Left renal cortex interstitium (tissue), 4 donors: ENCODE data around the gene PIP5K1B. TPM values are rescaled to one million over a fixed set of nuclear protein-coding genes. Genes with fewer than 3 reads are reported as not detected.

Experiments used
- DNase-seq, 4 donors: peaks; one replicate each; pipeline ENCODE4 v3.0.0-alpha.2; 2013; ENCODE audit warnings: low read depth in 4 of 4, low spot score in 2 of 4, missing footprints in 1 of 4
- polyA plus RNA-seq, 4 donors: library from polyadenylated mRNA; unstranded; fragments of 120-200 nt; gene quantifications; one replicate each; pipeline ENCODE4 v1.2.1, GENCODE V29; 2013; ENCODE audit not compliant: insufficient read length in 4 of 4

Gene PIP5K1B
- polyA plus RNA-seq, 4 donors, result 6.3 to 8.9 (median 6.6) TPM

DNA sequence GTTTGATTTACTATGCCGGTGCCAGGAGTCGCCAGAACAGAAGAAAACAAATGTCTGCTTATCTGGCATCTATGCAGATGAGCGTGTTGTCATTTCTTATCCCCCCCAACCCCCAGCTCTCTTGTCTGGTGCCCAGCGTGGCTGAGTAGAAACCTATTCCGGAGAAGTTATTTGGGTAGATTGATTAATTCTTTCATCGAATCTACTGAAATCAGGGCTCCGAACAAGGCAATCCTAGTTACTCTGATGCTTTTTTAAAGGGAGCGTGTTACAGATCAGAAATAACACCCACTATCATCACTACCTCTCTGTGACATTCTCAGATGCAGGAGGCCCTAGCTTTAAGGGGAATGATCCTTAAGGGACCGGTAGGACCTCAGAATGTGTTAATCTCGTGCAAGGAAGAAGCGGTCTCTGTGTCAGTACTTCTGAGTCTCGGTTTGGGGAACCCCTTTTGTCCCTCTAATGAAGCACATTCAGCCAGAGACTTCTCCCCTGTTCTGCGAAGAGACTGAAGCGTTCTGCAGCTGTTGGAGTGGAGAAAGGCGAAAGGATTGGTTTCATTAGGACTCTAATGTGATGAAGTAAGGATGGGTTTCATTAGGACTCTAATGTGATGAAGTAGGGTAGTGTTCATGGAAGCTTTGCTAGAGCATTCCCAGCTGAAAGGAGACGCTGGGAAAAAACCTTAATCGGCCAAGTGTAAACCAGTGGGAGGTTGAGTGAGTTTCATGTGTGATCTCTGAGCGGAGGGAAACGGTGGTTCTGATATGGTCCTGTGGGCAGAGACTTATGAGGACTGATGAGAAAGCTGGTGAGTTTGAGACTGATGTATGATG, 1.5 kb downstream of the PIP5K1B start:
- peak in 2 of 4 donors; percentile 3 to 23 for DNase-seq

DNA sequence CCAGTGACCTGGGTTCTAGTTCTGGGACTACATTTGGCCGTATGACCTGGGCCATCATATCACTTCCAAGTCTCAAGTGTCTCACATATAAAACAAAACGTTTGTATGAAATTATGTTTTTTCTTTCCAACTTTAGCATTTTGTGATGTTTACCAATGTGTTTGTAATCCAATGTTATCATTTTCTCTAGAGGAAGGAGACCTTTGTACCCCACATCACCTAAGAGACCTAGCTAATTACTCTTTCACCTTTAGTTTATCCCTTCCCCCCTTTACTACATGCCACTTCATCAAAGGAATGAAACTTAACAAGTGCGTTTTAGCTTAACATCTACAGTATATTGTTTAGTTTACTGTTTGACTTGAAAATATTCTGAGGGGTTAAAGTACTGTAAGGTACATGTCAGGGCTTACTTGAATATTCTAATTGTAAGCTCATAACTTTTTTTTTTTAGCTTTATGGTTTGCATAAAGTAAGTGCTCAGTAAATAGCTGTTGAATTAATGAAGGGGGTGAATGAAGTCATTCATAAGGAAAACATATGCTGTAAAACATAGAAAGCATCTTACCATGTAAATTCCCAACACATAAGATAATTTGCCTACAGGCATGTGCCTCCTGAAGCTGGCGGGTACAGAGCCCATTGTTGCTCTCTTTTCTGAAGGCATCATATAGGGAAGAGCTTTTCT, 2.9 kb downstream of the PIP5K1B start:
- DNase-seq, result no peak

DNA sequence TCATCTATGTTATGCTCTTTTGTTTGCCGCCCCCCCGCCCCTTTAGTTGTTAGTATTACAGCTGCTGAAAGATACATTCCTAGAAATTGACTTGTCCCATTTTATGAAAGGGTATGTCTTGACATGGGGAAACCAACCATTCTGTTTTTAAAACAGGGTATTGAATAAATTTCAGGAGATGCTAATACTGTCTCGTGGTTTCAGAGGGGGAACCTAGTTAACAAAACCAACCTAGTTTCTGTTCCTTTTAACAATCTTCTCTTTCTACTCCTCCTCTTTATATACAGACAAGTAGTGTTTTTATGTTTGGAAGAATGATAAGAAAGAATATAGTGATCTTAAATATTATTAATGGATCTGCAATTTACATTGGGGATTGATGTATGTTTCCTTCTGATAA, 3.5 kb downstream of the PIP5K1B start:
- DNase-seq, result no peak

DNA sequence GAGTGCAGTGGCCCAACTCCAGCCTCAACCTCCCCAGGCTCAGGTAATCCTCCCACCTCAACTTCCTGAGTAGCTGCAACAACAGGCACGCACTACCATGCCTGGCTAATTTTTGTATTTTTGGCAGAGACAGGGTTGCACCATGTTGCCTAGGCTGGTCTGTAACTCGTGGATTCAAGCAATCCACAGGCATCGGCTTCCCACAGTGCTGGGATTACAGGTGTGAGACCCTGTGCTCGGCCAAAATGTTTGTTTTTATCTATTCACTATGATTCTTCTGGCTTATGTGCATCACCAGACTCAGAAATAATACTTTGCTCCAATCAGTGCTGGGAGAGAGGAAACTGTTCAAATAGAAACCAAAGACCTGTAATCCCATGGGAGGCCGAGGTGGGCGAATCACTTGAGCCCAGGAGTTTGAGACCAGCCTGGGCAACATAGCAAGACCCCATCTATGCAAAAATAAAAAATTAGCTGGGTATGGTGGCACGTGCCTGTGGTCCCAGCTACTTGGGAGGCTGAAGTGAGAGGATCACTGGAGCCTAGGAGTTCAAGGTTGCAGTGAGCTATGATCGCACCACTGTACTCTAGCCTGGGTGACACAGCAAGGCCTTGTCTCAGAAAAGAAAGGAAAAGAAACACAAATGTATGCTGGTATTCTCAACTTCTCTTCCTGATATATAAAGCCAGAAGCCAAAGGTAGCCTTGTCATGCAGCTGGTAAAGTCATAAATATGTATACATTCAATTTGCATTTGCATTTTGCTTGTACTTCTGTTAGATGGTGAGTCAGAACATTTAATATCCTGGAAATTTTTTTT, 4.5 kb downstream of the PIP5K1B start:
- DNase-seq, result no peak

DNA sequence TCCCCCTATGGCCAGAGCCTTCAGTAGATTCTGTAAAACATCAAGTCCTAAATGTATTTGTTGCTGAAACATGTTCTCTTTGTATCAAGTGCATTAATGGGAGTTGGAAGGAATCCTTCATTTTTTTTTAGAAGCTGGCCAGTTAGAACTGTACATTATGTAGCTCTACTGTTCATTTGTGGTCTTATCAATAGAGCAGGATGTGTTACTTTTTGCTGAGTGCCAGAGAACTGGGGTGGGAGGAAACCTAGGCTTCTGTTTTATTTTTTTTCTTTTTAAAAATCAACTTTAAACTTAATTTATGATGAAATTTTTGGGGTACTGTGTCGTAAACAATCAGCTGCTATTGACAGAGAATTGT, 5.1 kb downstream of the PIP5K1B start:
- DNase-seq, result no peak

DNA sequence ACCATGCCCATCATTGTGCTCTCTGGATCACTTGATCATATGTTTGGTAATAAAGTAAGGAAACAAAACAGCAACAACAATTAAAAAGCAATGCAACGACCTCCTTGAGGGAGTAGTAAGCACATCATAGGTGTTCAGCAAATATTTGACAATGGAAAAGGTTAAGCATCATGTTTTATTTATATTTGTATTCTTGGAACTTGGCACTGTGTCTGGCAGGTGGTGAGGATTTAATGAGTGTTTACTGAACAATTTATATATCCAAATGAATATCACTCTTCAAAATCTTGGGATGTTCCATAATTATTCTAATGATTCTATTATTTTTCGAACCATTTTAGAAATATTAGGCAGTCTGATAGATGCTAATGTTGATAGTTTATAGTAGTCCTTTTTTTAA, 6.2 kb downstream of the PIP5K1B start:
- no peak for DNase-seq

DNA sequence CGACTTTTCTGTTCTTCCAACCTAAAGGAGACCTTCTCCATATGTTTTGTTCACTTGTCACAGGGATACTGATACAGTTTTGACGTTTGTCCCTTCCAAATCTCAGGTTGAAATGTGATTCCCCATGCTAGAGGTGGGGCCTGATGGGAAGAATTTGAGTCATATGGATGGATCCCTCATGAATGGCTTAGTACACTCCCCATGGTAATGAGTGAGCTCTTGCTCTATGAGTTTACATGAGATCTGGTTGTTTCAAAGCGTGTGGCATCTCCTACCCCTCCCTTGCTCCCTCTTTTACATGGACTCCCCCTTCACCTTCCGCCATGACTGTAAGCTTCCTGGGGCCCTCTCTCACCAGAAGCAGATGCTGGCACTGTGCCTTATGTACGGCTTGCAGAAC, 6.9 kb downstream of the PIP5K1B start:
- DNase-seq, result no peak

DNA sequence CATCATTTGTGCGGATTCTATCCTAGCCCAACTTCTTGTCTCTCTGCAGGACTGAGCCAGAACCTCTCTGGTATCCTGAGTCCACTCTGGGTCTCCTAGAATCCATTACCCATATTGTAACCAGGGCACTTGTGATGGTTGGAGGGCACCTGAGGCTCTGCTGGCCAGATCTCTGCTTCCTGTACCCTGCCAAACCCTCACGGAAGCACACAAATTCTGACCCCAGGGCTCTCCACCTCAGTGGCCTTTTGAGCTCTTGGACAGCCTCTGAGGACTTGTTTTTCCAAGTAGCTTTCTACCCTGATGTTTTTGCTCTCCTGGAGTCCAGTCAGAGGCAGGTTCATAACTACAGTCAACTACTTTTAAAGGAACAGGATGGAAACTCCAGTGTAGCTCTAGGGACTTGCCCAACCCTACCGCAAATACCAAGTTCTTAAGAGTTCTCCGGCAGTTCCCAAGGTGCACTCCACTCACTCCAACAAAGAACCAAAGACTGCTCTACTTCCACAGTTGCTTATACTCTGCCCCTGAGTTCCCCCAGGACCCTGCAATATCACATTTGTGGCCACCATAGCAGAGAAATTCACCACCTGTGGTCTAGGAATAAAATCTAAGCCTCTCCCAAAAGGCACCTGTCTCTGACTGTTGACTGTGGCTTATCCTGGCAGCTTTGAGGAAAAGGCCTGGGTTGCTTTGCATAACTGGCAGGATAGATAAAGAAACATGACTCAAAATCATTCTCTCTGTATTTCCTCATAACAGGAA, 9.6 kb downstream of the PIP5K1B start:
- DNase-seq, result no peak

DNA sequence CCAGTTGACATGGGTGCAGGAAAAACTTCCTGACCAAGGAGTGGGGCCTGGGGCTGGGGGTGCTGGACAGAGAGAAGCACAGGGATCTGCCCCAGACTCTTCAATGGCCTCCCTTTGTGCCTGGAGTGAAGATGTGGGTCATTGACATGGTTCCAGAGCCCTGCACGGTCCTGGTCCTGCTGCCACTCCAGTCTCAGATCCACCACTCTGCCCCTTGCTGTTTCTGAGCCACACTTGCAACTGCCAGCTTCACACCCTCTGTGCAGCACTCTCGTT, 10.1 kb downstream of the PIP5K1B start:
- no peak for DNase-seq

DNA sequence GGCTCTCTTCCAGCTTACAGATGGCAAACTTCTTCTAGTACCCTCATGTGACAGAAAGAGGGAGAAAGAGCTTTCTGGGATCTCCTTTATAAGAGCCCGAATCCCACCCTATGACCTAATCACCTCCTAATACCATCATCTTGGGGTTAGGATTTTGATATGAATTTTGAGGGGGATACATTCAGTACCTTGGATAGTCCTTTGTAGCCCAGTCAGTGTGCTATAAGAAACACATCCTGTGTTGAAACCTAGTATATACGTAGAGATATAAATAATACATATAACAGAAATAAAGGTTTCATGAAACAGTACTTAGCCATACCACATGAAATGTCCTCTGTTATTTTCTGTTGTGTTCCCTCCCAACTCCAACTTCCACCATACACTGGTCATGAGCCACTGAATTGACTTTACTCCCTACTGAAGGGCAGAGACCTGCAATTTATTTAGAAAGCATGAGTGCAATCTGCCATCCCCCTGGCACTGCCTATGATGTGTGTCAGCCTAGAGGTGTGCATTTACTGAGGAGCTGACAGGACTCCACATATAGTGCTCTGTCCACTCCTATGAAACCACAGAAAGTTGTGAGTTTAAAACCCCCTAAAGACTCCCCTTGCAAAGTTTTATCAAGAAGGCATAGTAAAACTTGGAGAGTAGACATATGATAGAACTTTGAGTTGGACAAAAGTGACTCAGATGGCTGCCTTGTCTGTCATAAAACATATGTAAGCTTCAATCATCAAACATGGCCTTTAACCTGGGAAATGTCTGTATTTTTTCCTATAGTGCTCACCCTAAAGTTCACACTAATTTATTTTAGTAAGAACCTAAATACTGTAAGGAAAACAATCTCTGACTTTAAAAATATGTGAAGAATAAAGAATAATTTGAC, 12.8 kb downstream of the PIP5K1B start:
- DNase-seq, result no peak

DNA sequence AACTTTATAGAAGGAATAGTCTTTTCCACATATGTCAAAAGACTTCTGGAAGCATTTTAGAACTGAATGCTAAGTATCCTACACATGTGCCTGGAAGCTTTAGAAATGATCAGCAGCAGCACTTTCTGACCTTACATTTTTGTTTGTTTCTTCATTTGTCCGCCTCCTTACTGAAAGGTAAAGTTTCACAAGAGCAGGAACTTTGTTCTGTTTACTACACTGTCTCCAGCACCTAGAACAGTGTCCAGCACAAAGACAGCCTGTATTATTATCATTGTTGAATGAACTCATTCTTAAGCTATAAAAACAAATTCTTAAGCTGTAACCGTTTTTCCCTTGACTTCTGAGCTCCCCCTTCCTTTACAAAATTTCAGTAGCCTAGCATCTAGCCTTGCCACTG, 14.8 kb downstream of the PIP5K1B start:
- DNase-seq, result no peak

DNA sequence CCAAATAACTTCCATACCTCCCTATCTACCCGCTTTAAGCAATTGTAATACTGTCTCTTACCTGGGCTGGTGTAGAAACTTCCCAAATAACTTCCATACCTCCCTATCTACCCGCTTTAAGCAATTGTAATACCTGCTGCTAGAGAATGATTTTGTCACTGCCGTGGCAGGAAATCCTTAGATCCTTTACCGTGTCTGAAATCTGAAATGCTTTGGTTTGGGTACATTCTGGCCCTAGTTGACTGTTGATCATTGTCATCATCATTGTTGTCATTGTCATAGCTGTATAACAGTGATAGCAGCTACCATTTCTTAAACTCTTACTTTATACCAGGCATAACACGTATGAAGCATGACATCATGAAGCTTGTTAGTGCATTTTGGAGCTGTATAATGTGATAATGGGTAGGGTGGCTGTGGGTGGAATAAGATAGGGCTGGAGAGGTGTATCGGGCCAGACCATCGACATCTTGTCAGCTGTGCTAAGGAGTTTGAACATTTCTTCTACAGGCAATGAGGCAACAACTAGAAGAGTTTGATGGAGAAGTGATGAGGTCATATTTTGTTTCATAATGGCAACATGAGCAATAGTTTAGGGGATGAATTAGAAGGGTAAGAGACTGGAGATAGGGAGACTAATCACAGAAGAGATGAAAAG, 15.7 kb downstream of the PIP5K1B start:
- no peak for DNase-seq

DNA sequence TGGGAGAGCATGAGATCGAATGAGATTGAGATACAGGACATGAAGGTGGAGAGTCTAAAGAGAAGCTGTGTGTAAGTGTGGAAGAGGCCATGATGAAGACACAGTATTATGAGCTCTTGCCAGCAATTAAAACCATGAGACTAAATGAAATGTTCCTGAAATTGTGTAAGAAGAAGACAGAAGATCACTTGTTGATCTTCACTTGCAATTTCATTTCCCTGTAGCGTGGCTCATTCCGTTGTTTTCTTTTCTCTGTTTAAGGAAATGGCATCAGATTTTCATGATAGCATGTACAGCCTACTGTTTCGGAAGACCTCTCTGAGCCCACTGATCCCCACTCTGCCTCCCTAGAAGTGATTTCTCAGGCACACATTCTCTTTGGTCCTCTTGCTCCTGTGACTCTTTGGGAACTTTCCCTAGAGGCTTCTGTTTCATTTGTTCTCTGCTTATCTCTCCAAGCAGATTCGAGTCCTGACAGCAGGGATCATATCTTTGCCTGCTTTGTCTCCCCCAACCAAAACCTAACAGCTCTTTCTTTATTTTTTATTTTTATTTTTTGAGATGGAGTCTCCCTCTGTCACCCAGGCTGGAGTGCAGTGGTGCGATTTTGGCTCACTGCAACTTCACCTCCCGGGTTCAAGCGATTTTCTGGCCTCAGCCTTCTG, 16.8 kb downstream of the PIP5K1B start:
- no peak for DNase-seq

DNA sequence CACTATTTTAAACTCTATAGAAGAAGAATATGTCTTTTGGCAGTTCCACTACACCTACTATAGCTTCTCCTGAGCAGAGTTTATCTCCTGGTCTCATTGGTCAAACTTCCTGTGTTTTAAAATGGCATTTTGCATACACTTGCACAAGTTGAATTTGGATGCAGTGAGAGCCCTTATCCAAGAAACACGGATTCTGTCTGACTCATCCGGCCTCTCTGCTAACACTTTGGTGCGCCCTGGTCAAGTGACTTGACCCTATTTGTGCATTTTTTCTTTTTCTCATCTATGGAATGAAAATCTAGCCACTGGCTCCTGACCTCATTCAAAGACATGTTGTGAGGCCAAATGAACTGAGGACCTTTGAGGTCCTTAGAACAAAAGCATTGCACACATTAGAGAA, 20.0 kb downstream of the PIP5K1B start:
- DNase-seq, result no peak

DNA sequence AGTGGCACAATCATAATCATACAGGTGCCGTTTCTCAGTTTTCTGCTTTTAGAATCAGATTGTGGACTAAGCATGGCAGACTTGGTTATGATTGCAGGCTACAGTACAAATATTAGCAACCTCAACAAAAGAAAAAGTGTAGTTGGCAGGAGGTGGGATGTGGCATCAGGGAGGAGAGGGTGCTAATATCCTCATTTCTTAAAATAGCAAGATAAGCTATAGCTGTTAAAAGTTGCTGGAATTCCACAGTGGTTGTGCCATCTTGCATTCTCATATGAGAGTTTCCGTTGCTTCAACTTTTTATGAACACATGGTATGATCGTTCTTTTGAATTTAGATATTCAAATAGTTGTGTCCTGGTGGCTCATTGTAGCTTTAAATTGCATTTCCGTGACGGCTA, 21.4 kb downstream of the PIP5K1B start:
- no peak for DNase-seq

DNA sequence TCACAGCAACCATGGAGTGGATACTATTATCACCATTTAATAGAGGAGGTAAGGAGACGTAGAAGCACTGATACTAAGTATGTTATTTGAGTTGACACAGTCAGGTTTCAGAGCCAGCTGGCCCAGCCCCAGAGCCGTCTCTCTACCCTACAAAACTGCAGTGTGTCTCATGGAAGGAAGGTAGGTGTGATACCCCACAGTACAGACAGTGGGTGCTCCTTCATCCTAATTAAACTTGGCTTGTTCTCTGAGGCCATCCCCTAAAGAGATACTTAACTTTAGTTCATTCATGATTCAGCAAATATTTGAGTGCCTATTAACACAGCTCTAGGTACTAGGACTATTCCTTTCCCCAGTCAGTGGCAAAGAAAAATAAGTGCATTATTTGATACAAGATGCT, 22.6 kb downstream of the PIP5K1B start:
- DNase-seq, result no peak

DNA sequence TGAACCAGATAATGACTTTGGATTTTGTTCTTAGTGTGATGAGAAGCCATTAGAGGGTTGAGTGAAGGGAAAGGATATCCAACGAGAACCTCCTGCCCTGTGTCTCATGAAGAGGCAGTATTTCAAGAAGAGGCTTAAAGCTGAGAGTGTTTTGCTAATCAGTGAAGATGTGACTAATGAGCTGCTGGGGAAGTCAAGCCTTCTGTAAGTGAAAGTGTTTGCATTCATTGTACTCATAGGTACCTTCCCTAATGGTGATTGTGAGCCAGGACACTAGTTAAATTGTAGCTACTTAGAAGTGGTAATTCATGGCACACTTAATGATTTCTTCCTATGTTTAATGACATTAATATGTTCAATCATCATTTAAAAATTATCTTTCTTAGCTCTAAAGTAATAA, 23.7 kb downstream of the PIP5K1B start:
- DNase-seq, result no peak

DNA sequence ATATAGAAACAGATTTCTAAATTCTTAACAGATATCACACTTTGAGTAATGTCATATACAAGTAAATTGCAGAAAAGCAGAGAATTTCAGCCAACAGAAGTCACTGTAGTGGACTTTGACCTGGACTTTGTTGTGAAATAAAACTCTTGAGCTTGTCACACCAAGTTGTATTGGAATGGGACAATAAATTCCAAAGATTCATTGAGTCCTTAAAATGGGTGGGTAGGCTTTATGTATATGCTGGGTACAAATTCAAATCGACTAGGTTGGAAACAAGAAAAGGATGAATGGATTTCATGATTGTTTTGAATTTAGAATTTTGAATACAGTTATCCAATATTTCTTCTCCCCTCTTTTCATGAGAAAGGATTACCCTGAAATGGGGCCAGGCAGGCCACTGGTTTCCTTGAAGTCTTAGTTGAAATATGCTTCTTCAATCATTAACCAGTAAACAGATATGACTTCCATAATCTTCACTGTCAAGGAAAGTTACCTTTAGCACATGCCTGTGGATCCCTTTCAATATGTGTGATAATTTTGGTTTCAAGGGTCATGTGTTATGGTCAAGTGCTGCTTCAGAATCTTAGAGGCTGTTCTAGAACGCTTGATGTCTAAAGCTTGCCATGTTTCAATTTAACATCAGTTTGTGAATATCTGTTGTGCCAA, 25.7 kb downstream of the PIP5K1B start:
- DNase-seq, result no peak
